Thyroid gland (tissue), 4 donors: ENCODE measurements around the gene LYRM4.

ENCODE experiments used
- POLR2A ChIP-seq, 2 donors: fragments of 450-650 bp; IDR thresholded peaks; one replicate each; pipeline ENCODE4 v1.6.1; 2017; ENCODE audit warnings: antibody characterized with exemption in 2 of 2, mild to moderate bottlenecking in 2 of 2, moderate library complexity in 1 of 2
- TF ChIP-seq, protein P1 (sequence below), 6 experiments: fragments of 200-600 bp in 3 of 6; fragments of 450-650 bp in 3 of 6; sonication (generic) in 3 of 6; IDR thresholded peaks; one replicate each; pipeline ENCODE4 v1.5.1; 2016 to 2019; ENCODE audit warnings: antibody characterized with exemption in 6 of 6, mild to moderate bottlenecking in 2 of 6, inconsistent platforms in 1 of 6, moderate library complexity in 1 of 6

- TF ChIP-seq POLR2A (IDR thresholded peaks at IDR 0.05): no peak
- TF ChIP-seq, protein P1, sequence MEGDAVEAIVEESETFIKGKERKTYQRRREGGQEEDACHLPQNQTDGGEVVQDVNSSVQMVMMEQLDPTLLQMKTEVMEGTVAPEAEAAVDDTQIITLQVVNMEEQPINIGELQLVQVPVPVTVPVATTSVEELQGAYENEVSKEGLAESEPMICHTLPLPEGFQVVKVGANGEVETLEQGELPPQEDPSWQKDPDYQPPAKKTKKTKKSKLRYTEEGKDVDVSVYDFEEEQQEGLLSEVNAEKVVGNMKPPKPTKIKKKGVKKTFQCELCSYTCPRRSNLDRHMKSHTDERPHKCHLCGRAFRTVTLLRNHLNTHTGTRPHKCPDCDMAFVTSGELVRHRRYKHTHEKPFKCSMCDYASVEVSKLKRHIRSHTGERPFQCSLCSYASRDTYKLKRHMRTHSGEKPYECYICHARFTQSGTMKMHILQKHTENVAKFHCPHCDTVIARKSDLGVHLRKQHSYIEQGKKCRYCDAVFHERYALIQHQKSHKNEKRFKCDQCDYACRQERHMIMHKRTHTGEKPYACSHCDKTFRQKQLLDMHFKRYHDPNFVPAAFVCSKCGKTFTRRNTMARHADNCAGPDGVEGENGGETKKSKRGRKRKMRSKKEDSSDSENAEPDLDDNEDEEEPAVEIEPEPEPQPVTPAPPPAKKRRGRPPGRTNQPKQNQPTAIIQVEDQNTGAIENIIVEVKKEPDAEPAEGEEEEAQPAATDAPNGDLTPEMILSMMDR (IDR thresholded peaks at IDR 0.05): no peak
Observed at GRCh38 chr6:5083307-5083583, 177.5 kb downstream of the LYRM4 start.
